ENCODE data around the gene RHBDD1. TPM values are rescaled to one million over a fixed set of nuclear protein-coding genes. Genes with fewer than 3 reads are reported as not detected.

The RHBDD1 gene
- total RNA-seq, 2 experiments from 2014 or later, result 43.8 to 47.1 TPM

GRCh38 chr2:227043981-227044380, 208.1 kb downstream of the RHBDD1 start:
- no peaks in the 10 kb centered on the region for H3K27me3 ChIP-seq (ENCODE audit: control insufficient read depth in 1 of 2, insufficient read depth in 2 of 2, low read length in 2 of 2)
- ATAC-seq (ENCODE audit: poor library complexity) (no peak), DNase-seq (no peak)
- no peaks in the 10 kb centered on the region for H3K36me3 ChIP-seq (ENCODE audit: insufficient read depth, low read length)
- H3K4me3 Mint-ChIP-seq, result no peak overlapping the region
- peaks cover 14% of the 10 kb centered on the region for H3K27me3 Mint-ChIP-seq
- ChIA-PET CTCF (no interaction called here), POLR2A (no interaction called here)
- H3K36me3 Mint-ChIP-seq (ENCODE audit: low read depth), result no peaks in the 10 kb centered on the region
- intact Hi-C loops (cut with DNase I, micrococcal nuclease), result no loop called here
- peaks cover 0 to 3% of the 10 kb centered on the region in 2 experiments for H3K9me3 ChIP-seq (ENCODE audit: control insufficient read depth in 1 of 2, insufficient read depth in 1 of 2, low read length in 2 of 2)
- TF ChIP-seq CTCF (IDR thresholded peaks at IDR 0.05), result no peak
- H3K4me1 Mint-ChIP-seq (ENCODE audit: low read depth), result no peaks in the 10 kb centered on the region
- H3K27ac ChIP-seq (ENCODE audit: low read depth in 1 of 2, low read length in 2 of 2), result no peak overlapping the region
- no peak overlapping the region for H3K27ac Mint-ChIP-seq
- no peak overlapping the region for H3K4me3 ChIP-seq (ENCODE audit: low read length)
- H3K4me1 ChIP-seq (ENCODE audit: insufficient read depth, low read length), result no peaks in the 10 kb centered on the region
- peaks cover 4% of the 10 kb centered on the region for H3K9me3 Mint-ChIP-seq

Other genes with a start within 250 kb of the RHBDD1 start
- gene IRS1, start 36.2 kb upstream of the RHBDD1 start, total RNA-seq, result 1 to 10 TPM; 2.9 TPM

All from CD4-positive, alpha-beta T cell (primary cell).